DND-41 (cell line): ENCODE results near the gene GRAMD2A.

Experiments
- CTCF ChIP-seq: IDR thresholded peaks from 2 replicates; pipeline ENCODE4 v1.5.1; 2012; ENCODE audit warnings: borderline replicate concordance, low read length, moderate library complexity, mild to moderate bottlenecking; ENCODE audit not compliant: poor library complexity, severe bottlenecking; ENCODE audit errors: extremely low read depth
- EZH2 ChIP-seq: IDR thresholded peaks from 3 replicates; pipeline ENCODE4 v1.6.1; 2012; ENCODE audit warnings: borderline replicate concordance, low read depth, mild to moderate bottlenecking, moderate library complexity, low read length, inconsistent platforms; ENCODE audit not compliant: severe bottlenecking

GRCh38 chr15:72222393-72222792 is 24.8 kb upstream of the GRAMD2A start:
- TF ChIP-seq CTCF, result no peak
- TF ChIP-seq EZH2, result no peak
